Natural killer cell (primary cell): ENCODE data around the gene PHF3. TPM values are rescaled to one million over a fixed set of nuclear protein-coding genes. Genes with fewer than 3 reads are reported as not detected.

Source experiments
- ATAC-seq, 3 donors: fragments of 150-1000 bp in 2 of 3; fragments of 200-7000 bp in 1 of 3; cut with Tn5 transposase; 1 replicate in 1 of 3; 2 replicates in 2 of 3; pipeline ENCODE4 v1.10.0; 2021; ENCODE audit warnings: mild to moderate bottlenecking in 2 of 3, moderate library complexity in 2 of 3
- DNase-seq, 2 donors: peaks; one replicate each; pipeline versions ENCODE4 v3.0.0 to v3.0.0-alpha.2; 2013 to 2021; ENCODE audit warnings: mixed read lengths in 1 of 2
- H3K27ac ChIP-seq: one replicate; pipeline ENCODE4 v1.5.1; 2013; ENCODE audit warnings: mild to moderate bottlenecking, low read length
- H3K27me3 ChIP-seq: one replicate; pipeline ENCODE4 v1.6.1; 2013; ENCODE audit warnings: low read length; ENCODE audit not compliant: control insufficient read depth, insufficient read depth
- H3K36me3 ChIP-seq: one replicate; pipeline ENCODE4 v1.6.1; 2013; ENCODE audit warnings: low read length; ENCODE audit not compliant: control insufficient read depth, insufficient read depth
- H3K4me1 ChIP-seq: one replicate; pipeline ENCODE4 v1.6.1; 2013; ENCODE audit warnings: low read length; ENCODE audit not compliant: control insufficient read depth, insufficient read depth
- H3K4me3 ChIP-seq: one replicate; pipeline ENCODE4 v1.5.1; 2013; ENCODE audit warnings: low read length
- H3K9me3 ChIP-seq: one replicate; pipeline ENCODE4 v1.6.1; 2013; ENCODE audit warnings: low read length; ENCODE audit not compliant: control insufficient read depth, insufficient read depth
- H3K27ac Mint-ChIP-seq, 2 donors: one replicate each; pipeline ENCODE4 v1.8.0; 2022; ENCODE audit warnings: mild to moderate bottlenecking in 2 of 2, mixed read lengths in 2 of 2, moderate library complexity in 1 of 2
- H3K27me3 Mint-ChIP-seq, 2 donors: one replicate each; pipeline ENCODE4 v1.8.0; 2022; ENCODE audit warnings: low read depth in 2 of 2, mixed read lengths in 2 of 2
- H3K36me3 Mint-ChIP-seq: one replicate; pipeline ENCODE4 v1.8.0; 2022; ENCODE audit warnings: mixed read lengths
- H3K4me1 Mint-ChIP-seq, 2 donors: one replicate each; pipeline ENCODE4 v1.8.0; 2022; ENCODE audit warnings: mixed read lengths in 2 of 2
- H3K4me3 Mint-ChIP-seq: one replicate; pipeline ENCODE4 v1.8.0; 2022; ENCODE audit warnings: mild to moderate bottlenecking, moderate library complexity, mixed read lengths
- H3K9me3 Mint-ChIP-seq, 2 donors: one replicate each; pipeline ENCODE4 v1.8.0; 2022; ENCODE audit warnings: mixed read lengths in 2 of 2
- CTCF ChIP-seq: fragments of 200-600 bp; IDR thresholded peaks from one replicate; pipeline ENCODE4 v1.8.0; 2022; ENCODE audit warnings: antibody characterized with exemption
- WGBS: methylation state at CpG from one replicate; pipeline ENCODE4 v1.1.7; 2013; ENCODE audit warnings: missing lambda C conversion rate; ENCODE audit not compliant: insufficient coverage; 5-methylcytosine and 5-hydroxymethylcytosine counted together
- intact Hi-C: fragments of 100-400 bp; cut with micrococcal nuclease; formaldehyde crosslinking; loops from one replicate; pipeline ENCODE4 v1.14.2; 2022
- total RNA-seq, 4 donors: library from RNA; stranded (reverse); fragments of 120-200 nt in 1 of 4; gene quantifications; one replicate each; pipeline versions ENCODE4 v1.2.3 to v1.2.4, GENCODE V29; 2013 to 2022

Gene PHF3
- total RNA-seq, 3 donors from 2014 or later (not counting 1 experiment from before 2014, with no cell fraction given) = 80.2 to 84.4 (median 84.0) TPM

GRCh38 chr6:63672582-63673129, 37.1 kb downstream of the PHF3 start:
- no peak overlapping the region for H3K27ac ChIP-seq
- H3K27ac Mint-ChIP-seq = peak overlapping the region in 1 of 2 donors; percentile 29
- no peaks in the 10 kb centered on the region for H3K9me3 ChIP-seq
- no peaks in the 10 kb centered on the region for H3K27me3 ChIP-seq
- no peak overlapping the region for H3K4me3 Mint-ChIP-seq
- ATAC-seq = no peak
- WGBS = 77% methylated on average over 3 of the region's 3 CpGs
- no peak for TF ChIP-seq CTCF
- H3K9me3 Mint-ChIP-seq = no peaks in the 10 kb centered on the region
- H3K4me3 ChIP-seq = no peak overlapping the region
- H3K27me3 Mint-ChIP-seq = no peaks in the 10 kb centered on the region
- DNase-seq = no peak
- H3K36me3 Mint-ChIP-seq = no peaks in the 10 kb centered on the region
- H3K4me1 Mint-ChIP-seq = peaks cover 15 to 42% of the 10 kb centered on the region in 2 donors
- peaks cover 4% of the 10 kb centered on the region for H3K4me1 ChIP-seq
- H3K36me3 ChIP-seq = no peaks in the 10 kb centered on the region
- intact Hi-C loops = loop anchor here (10.0 kb wide), 1 partner anchor 78 kb away; no protein-coding TSS in a partner anchor

- H3K27ac Mint-ChIP-seq = no peak overlapping the region
- no peak overlapping the region for H3K4me3 Mint-ChIP-seq
- H3K4me1 Mint-ChIP-seq = peaks cover 12 to 34% of the 10 kb centered on the region in 2 donors
- no CpG with 5 or more reads among the region's 2 CpGs for WGBS
- TF ChIP-seq CTCF = no peak
- no peak overlapping the region for H3K4me3 ChIP-seq
- ATAC-seq (no peak), DNase-seq (no peak)
- H3K9me3 Mint-ChIP-seq = no peaks in the 10 kb centered on the region
- H3K36me3 ChIP-seq = no peaks in the 10 kb centered on the region
- peaks cover 4% of the 10 kb centered on the region for H3K4me1 ChIP-seq
- no peaks in the 10 kb centered on the region for H3K9me3 ChIP-seq
- intact Hi-C loops = loop anchor here (10.0 kb wide), 1 partner anchor 79 kb away; no protein-coding TSS in a partner anchor
- no peaks in the 10 kb centered on the region for H3K27me3 Mint-ChIP-seq
- H3K27ac ChIP-seq = no peak overlapping the region
- H3K36me3 Mint-ChIP-seq = no peaks in the 10 kb centered on the region
- no peaks in the 10 kb centered on the region for H3K27me3 ChIP-seq
Observed at GRCh38 chr6:63673692-63674091, 38.1 kb downstream of the PHF3 start.

GRCh38 chr6:63674635-63675034, 39.0 kb downstream of the PHF3 start:
- Mint-ChIP-seq H3K9me3 (no peaks in the 10 kb centered on the region), H3K4me1 (peaks cover 17 to 32% of the 10 kb centered on the region in 2 donors), H3K27me3 (no peaks in the 10 kb centered on the region), H3K27ac (no peak overlapping the region), H3K4me3 (no peak overlapping the region), H3K36me3 (no peaks in the 10 kb centered on the region)
- no peaks in the 10 kb centered on the region for H3K27me3 ChIP-seq
- no peaks in the 10 kb centered on the region for H3K9me3 ChIP-seq
- ATAC-seq (no peak), DNase-seq (no peak)
- H3K36me3 ChIP-seq = no peaks in the 10 kb centered on the region
- no peak for TF ChIP-seq CTCF
- intact Hi-C loops = loop anchor here (10.0 kb wide), 1 partner anchor 80 kb away; no protein-coding TSS in a partner anchor
- WGBS = 95% methylated on average over 3 of the region's 3 CpGs
- H3K4me1 ChIP-seq = peaks cover 4% of the 10 kb centered on the region
- no peak overlapping the region for H3K27ac ChIP-seq
- H3K4me3 ChIP-seq = no peak overlapping the region

- Mint-ChIP-seq H3K36me3 (no peaks in the 10 kb centered on the region), H3K4me1 (peaks cover 17 to 29% of the 10 kb centered on the region in 2 donors), H3K27ac (no peak overlapping the region), H3K4me3 (no peak overlapping the region), H3K27me3 (no peaks in the 10 kb centered on the region), H3K9me3 (no peaks in the 10 kb centered on the region)
- H3K36me3 ChIP-seq = no peaks in the 10 kb centered on the region
- no peak for TF ChIP-seq CTCF
- intact Hi-C loops = loop anchor here (10.0 kb wide), 1 partner anchor 80 kb away; no protein-coding TSS in a partner anchor
- H3K27ac ChIP-seq = no peak overlapping the region
- DNase-seq = no peak
- H3K4me1 ChIP-seq = peaks cover 4% of the 10 kb centered on the region
- no peaks in the 10 kb centered on the region for H3K27me3 ChIP-seq
- H3K9me3 ChIP-seq = no peaks in the 10 kb centered on the region
- no peak for ATAC-seq
- H3K4me3 ChIP-seq = no peak overlapping the region
- 100% methylated on average over 1 of the region's 1 CpG for WGBS
Observed at GRCh38 chr6:63675138-63675537, 39.5 kb downstream of the PHF3 start.
